ENCODE results near the gene STAMBPL1. TPM values are rescaled to one million over a fixed set of nuclear protein-coding genes. Genes with fewer than 3 reads are reported as not detected.
A peak's percentile ranks its signal among the peaks of the same experiment; 100 is the strongest.

The STAMBPL1 gene
- total RNA-seq, 1 experiment from 2014 or later, result 23.1 TPM

GRCh38 chr10:88949051-88949450 is 69.0 kb downstream of the STAMBPL1 start:
- Histone ChIP-seq H3K36me3 (no peaks in the 10 kb centered on the region), H3K4me3 (no peak overlapping the region)
- DNase-seq, result no peak

GRCh38 chr10:88949912-88950837 is 70.1 kb downstream of the STAMBPL1 start:
- Histone ChIP-seq H3K4me3 (no peak overlapping the region), H3K36me3 (no peaks in the 10 kb centered on the region)
- no peak for DNase-seq

More at GRCh38 chr10:88949051-88949450, 69.0 kb downstream of the STAMBPL1 start:
- Histone ChIP-seq H3K27me3 (no peaks in the 10 kb centered on the region), H3K9me3 (no peaks in the 10 kb centered on the region)

GRCh38 chr10:88952647-88953111 is 72.6 kb downstream of the STAMBPL1 start, which contains the start of gene ACTA2:
Gene ACTA2, minus strand, starts transcription at chr10:88952773. Its CDS starts 3,843 bp downstream, at chr10:88948930.
- Histone ChIP-seq H3K27me3 (no peaks in the 10 kb centered on the region), H3K36me3 (no peaks in the 10 kb centered on the region), H3K9me3 (no peaks in the 10 kb centered on the region), H3K4me3 (no peak within 1 kb of the TSS)
- peak; percentile 83 for DNase-seq

More at GRCh38 chr10:88949912-88950837, 70.1 kb downstream of the STAMBPL1 start:
- H3K9me3 ChIP-seq, result no peaks in the 10 kb centered on the region
- H3K27me3 ChIP-seq, result no peaks in the 10 kb centered on the region

GRCh38 chr10:88953662-88954061 is 73.6 kb downstream of the STAMBPL1 start:
- no peak for DNase-seq
- Histone ChIP-seq H3K27me3 (no peaks in the 10 kb centered on the region), H3K36me3 (no peaks in the 10 kb centered on the region), H3K9me3 (no peaks in the 10 kb centered on the region), H3K4me3 (no peak overlapping the region)

GRCh38 chr10:88954458-88955083 is 74.5 kb downstream of the STAMBPL1 start:
- no peak for DNase-seq
- no peaks in the 10 kb centered on the region for H3K9me3 ChIP-seq
- no peaks in the 10 kb centered on the region for H3K27me3 ChIP-seq
- no peaks in the 10 kb centered on the region for H3K36me3 ChIP-seq
- H3K4me3 ChIP-seq, result no peak overlapping the region

GRCh38 chr10:88957381-88957780 is 77.3 kb downstream of the STAMBPL1 start:
- Histone ChIP-seq H3K4me3 (no peak overlapping the region), H3K36me3 (no peaks in the 10 kb centered on the region), H3K9me3 (no peaks in the 10 kb centered on the region), H3K27me3 (no peaks in the 10 kb centered on the region)
- no peak for DNase-seq

GRCh38 chr10:88958721-88959120 is 78.7 kb downstream of the STAMBPL1 start:
- Histone ChIP-seq H3K9me3 (no peaks in the 10 kb centered on the region), H3K27me3 (no peaks in the 10 kb centered on the region), H3K36me3 (no peaks in the 10 kb centered on the region), H3K4me3 (no peak overlapping the region)
- DNase-seq, result no peak

- Histone ChIP-seq H3K4me3 (no peak overlapping the region), H3K36me3 (no peaks in the 10 kb centered on the region), H3K27me3 (no peaks in the 10 kb centered on the region), H3K9me3 (no peaks in the 10 kb centered on the region)
- DNase-seq, result no peak
Measured at GRCh38 chr10:88960802-88961201, 80.8 kb downstream of the STAMBPL1 start.

- no peaks in the 10 kb centered on the region for H3K36me3 ChIP-seq
- H3K27me3 ChIP-seq, result no peaks in the 10 kb centered on the region
- DNase-seq, result no peak
- no peaks in the 10 kb centered on the region for H3K9me3 ChIP-seq
- H3K4me3 ChIP-seq, result no peak overlapping the region
Measured at GRCh38 chr10:88961266-88961665, 81.2 kb downstream of the STAMBPL1 start.

GRCh38 chr10:88962336-88962735 is 82.3 kb downstream of the STAMBPL1 start:
- DNase-seq, result no peak
- no peak overlapping the region for H3K4me3 ChIP-seq
- no peaks in the 10 kb centered on the region for H3K27me3 ChIP-seq
- no peaks in the 10 kb centered on the region for H3K36me3 ChIP-seq
- no peaks in the 10 kb centered on the region for H3K9me3 ChIP-seq

GRCh38 chr10:88963318-88963717 is 83.3 kb downstream of the STAMBPL1 start:
- DNase-seq, result no peak
- H3K4me3 ChIP-seq, result no peak overlapping the region
- H3K36me3 ChIP-seq, result no peaks in the 10 kb centered on the region
- no peaks in the 10 kb centered on the region for H3K27me3 ChIP-seq
- no peaks in the 10 kb centered on the region for H3K9me3 ChIP-seq

- H3K36me3 ChIP-seq, result no peaks in the 10 kb centered on the region
- H3K27me3 ChIP-seq, result no peaks in the 10 kb centered on the region
- no peaks in the 10 kb centered on the region for H3K9me3 ChIP-seq
- H3K4me3 ChIP-seq, result no peak overlapping the region
- no peak for DNase-seq
Measured at GRCh38 chr10:88964360-88964759, 84.3 kb downstream of the STAMBPL1 start.

GRCh38 chr10:88964869-88965415 is 84.9 kb downstream of the STAMBPL1 start:
- Histone ChIP-seq H3K9me3 (no peaks in the 10 kb centered on the region), H3K27me3 (no peaks in the 10 kb centered on the region), H3K36me3 (no peaks in the 10 kb centered on the region), H3K4me3 (no peak overlapping the region)
- no peak for DNase-seq

- no peaks in the 10 kb centered on the region for H3K36me3 ChIP-seq
- no peaks in the 10 kb centered on the region for H3K9me3 ChIP-seq
- peak; percentile 20 for DNase-seq
- H3K4me3 ChIP-seq, result no peak overlapping the region
- no peaks in the 10 kb centered on the region for H3K27me3 ChIP-seq
Measured at GRCh38 chr10:88966797-88967196, 86.8 kb downstream of the STAMBPL1 start.

GRCh38 chr10:88968391-88968790 is 88.3 kb downstream of the STAMBPL1 start:
- Histone ChIP-seq H3K36me3 (no peaks in the 10 kb centered on the region), H3K27me3 (no peaks in the 10 kb centered on the region), H3K4me3 (no peak overlapping the region), H3K9me3 (no peaks in the 10 kb centered on the region)
- no peak for DNase-seq

GRCh38 chr10:88971221-88972061 is 91.4 kb downstream of the STAMBPL1 start:
- DNase-seq, result no peak
- Histone ChIP-seq H3K9me3 (no peaks in the 10 kb centered on the region), H3K27me3 (no peaks in the 10 kb centered on the region), H3K36me3 (no peaks in the 10 kb centered on the region), H3K4me3 (no peak overlapping the region)

Measured in MG63 (cell line).